ENCODE measurements around the gene RBM3. TPM values are rescaled to one million over a fixed set of nuclear protein-coding genes. Genes with fewer than 3 reads are reported as not detected.

The RBM3 gene
- polyA plus RNA-seq, 3 donors = 187 to 302 (median 203) TPM

DNA sequence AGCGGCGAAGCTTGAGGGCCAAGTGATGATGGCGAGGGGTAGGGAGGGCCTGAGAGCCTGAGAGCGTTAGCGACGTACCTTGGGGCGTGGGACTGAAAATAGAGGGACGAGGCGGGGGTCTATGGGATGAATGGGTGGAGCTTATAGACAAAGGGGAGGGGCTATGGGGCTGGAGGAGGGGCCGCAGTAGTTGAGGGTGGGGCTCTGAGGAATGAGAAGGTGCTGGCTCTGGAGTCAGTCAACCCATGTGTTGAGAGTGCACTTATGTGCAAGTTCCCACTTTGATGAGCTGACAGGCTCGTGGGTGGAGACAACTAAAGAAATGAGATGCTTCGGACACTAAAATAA lies 34.3 kb upstream of the RBM3 start:
- H3K36me3 ChIP-seq (replicated peaks in 1 of 2; ENCODE audit: control insufficient read depth in 1 of 2, insufficient read depth in 2 of 2, low read length in 2 of 2) = peaks cover 10 to 15% of the 10 kb centered on the region in 2 donors
- peaks cover 0 to 10% (median 6%) of the 10 kb centered on the region in 7 donors for H3K9me3 Mint-ChIP-seq
- peak overlapping the region; percentile 54 to 71 (median 71) for H3K4me3 ChIP-seq (replicated peaks in 1 of 3; ENCODE audit: low read depth in 2 of 3, low read length in 3 of 3)
- WGBS (ENCODE audit: insufficient coverage) = 0% methylated on average over 10 of the region's 12 CpGs
- H3K4me1 Mint-ChIP-seq = peaks cover 25% of the 10 kb centered on the region
- peaks cover 10 to 29% of the 10 kb centered on the region in 2 donors for H3K36me3 Mint-ChIP-seq
- TF ChIP-seq CTCF (IDR thresholded peaks at IDR 0.05) = no peak
- H3K4me1 ChIP-seq (ENCODE audit: control insufficient read depth in 1 of 2, insufficient read depth in 2 of 2, low read length in 2 of 2) = peaks cover 19 to 30% of the 10 kb centered on the region in 2 donors
- peak; percentile 52 to 68 (median 60) for DNase-seq
- peak overlapping the region; percentile 85 for H3K9ac ChIP-seq (ENCODE audit: insufficient read depth, low read length, poor library complexity, severe bottlenecking)
- no peaks in the 10 kb centered on the region for H3K9me3 ChIP-seq (replicated peaks in 1 of 2; ENCODE audit: control insufficient read depth in 1 of 2, insufficient read depth in 1 of 2, low read length in 2 of 2)
- H3K4me3 Mint-ChIP-seq = peak overlapping the region; percentile 80 to 85
- H3K4me2 ChIP-seq (replicated peaks; ENCODE audit: extremely low read depth, low read length, poor library complexity, severe bottlenecking) = peak overlapping the region; percentile 70
- no peaks in the 10 kb centered on the region for H4K20me1 ChIP-seq (ENCODE audit: insufficient read depth, low read length)
- peak overlapping the region; percentile 89 to 96 (median 94) for H3K27ac Mint-ChIP-seq
- peaks cover 0 to 6% (median 2%) of the 10 kb centered on the region in 3 donors for H3K27me3 Mint-ChIP-seq (ENCODE audit: low read depth in 3 of 3)
- intact Hi-C loops (cut with micrococcal nuclease) = no loop called here
- H3K79me2 ChIP-seq (ENCODE audit: insufficient read depth, low read length) = peaks cover 4% of the 10 kb centered on the region
- H3K27me3 ChIP-seq (ENCODE audit: control insufficient read depth in 2 of 2, insufficient read depth in 2 of 2, low read length in 2 of 2) = no peaks in the 10 kb centered on the region
- H2AFZ ChIP-seq (ENCODE audit: insufficient read depth, low read depth, low read length, poor library complexity, severe bottlenecking) = peak overlapping the region; percentile 52
- peak overlapping the region; percentile 86 to 90 for H3K27ac ChIP-seq (ENCODE audit: low read depth in 1 of 2, low read length in 2 of 2)

GRCh38 chrX:48540480-48540879 lies 33.8 kb upstream of the RBM3 start:
- peaks cover 0 to 6% (median 2%) of the 10 kb centered on the region in 3 donors for H3K27me3 Mint-ChIP-seq (ENCODE audit: low read depth in 3 of 3)
- H3K4me1 Mint-ChIP-seq = peaks cover 22% of the 10 kb centered on the region
- no peak for TF ChIP-seq CTCF (IDR thresholded peaks at IDR 0.05)
- H3K36me3 Mint-ChIP-seq = peaks cover 12 to 32% of the 10 kb centered on the region in 2 donors
- H3K27ac Mint-ChIP-seq = peak overlapping the region; percentile 89 to 96 (median 94)
- Histone ChIP-seq H4K20me1 (ENCODE audit: insufficient read depth, low read length) (no peaks in the 10 kb centered on the region), H3K4me3 (replicated peaks in 1 of 3; ENCODE audit: low read depth in 2 of 3, low read length in 3 of 3) (peak overlapping the region in 2 of 3 experiments; percentile 71), H3K27ac (ENCODE audit: low read depth in 1 of 2, low read length in 2 of 2) (peak overlapping the region in 1 of 2 donors; percentile 90), H3K9ac (ENCODE audit: insufficient read depth, low read length, poor library complexity, severe bottlenecking) (no peak overlapping the region), H3K4me2 (replicated peaks; ENCODE audit: extremely low read depth, low read length, poor library complexity, severe bottlenecking) (peak overlapping the region; percentile 70), H3K4me1 (ENCODE audit: control insufficient read depth in 1 of 2, insufficient read depth in 2 of 2, low read length in 2 of 2) (peaks cover 19 to 30% of the 10 kb centered on the region in 2 donors), H3K9me3 (replicated peaks in 1 of 2; ENCODE audit: control insufficient read depth in 1 of 2, insufficient read depth in 1 of 2, low read length in 2 of 2) (no peaks in the 10 kb centered on the region), H2AFZ (ENCODE audit: insufficient read depth, low read depth, low read length, poor library complexity, severe bottlenecking) (no peak overlapping the region), H3K79me2 (ENCODE audit: insufficient read depth, low read length) (peaks cover 4% of the 10 kb centered on the region), H3K36me3 (replicated peaks in 1 of 2; ENCODE audit: control insufficient read depth in 1 of 2, insufficient read depth in 2 of 2, low read length in 2 of 2) (peaks cover 15 to 18% of the 10 kb centered on the region in 2 donors), H3K27me3 (ENCODE audit: control insufficient read depth in 2 of 2, insufficient read depth in 2 of 2, low read length in 2 of 2) (no peaks in the 10 kb centered on the region)
- DNase-seq = no peak
- H3K9me3 Mint-ChIP-seq = peaks cover 0 to 10% (median 6%) of the 10 kb centered on the region in 7 donors
- WGBS (ENCODE audit: insufficient coverage) = 88% methylated on average over 2 of the region's 7 CpGs
- H3K4me3 Mint-ChIP-seq = peak overlapping the region; percentile 80 to 85
- intact Hi-C loops (cut with micrococcal nuclease) = no loop called here

Data from CD14-positive monocyte (primary cell).